Erythroblast (primary cell): ENCODE measurements around the gene ABHD2.

ENCODE experiments used
- GATA1 ChIP-seq: IDR thresholded peaks from 2 replicates; pipeline ENCODE4 v1.6.1; 2011; ENCODE audit warnings: low read depth, mild to moderate bottlenecking, control low read depth, low read length, moderate library complexity
- POLR2A ChIP-seq: IDR thresholded peaks from 2 replicates; pipeline ENCODE4 v1.6.1; 2011; ENCODE audit warnings: mild to moderate bottlenecking, low read length

DNA sequence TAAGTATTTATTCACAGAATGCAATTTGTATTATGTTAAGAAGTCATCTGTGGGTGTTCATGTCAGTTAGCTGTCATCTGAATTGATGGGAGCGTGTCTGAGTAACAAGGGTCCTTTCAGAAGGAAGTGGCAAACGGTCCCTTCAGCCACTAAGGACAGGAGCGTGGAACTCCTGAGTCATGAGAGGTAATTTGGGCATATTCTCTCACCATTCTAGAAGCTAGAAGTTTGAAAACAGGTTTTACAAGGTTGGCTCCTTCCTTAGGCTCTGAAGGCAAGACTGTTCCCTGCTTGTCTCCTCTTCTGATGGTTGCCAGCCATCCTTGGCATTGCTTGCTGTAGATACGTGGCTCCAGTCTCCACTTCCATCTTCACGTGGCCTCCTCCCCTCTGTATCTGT lies 19.7 kb downstream of the ABHD2 start:
- TF ChIP-seq POLR2A (no peak), GATA1 (no peak)
